CD4-positive, CD25-positive, alpha-beta regulatory T cell (primary cell): ENCODE measurements around the gene TOR3A. TPM values are rescaled to one million over a fixed set of nuclear protein-coding genes. Genes with fewer than 3 reads are reported as not detected.
A peak's percentile ranks its signal among the peaks of the same experiment; 100 is the strongest.

Source experiments
- ATAC-seq, 2 donors: fragments of 150-1000 bp; cut with Tn5 transposase; one replicate each; pipeline ENCODE4 v1.10.0; 2021; ENCODE audit warnings: low read depth in 2 of 2, moderate number of reproducible peaks in 2 of 2, moderate library complexity in 1 of 2
- DNase-seq, 3 donors: peaks; one replicate each; pipeline versions ENCODE4 v3.0.0 to v3.0.0-alpha.2; 2012 to 2022; ENCODE audit warnings: mixed read lengths in 1 of 3
- H3K27ac ChIP-seq: one replicate; pipeline ENCODE4 v1.7.0; 2013; ENCODE audit warnings: mild to moderate bottlenecking, low read length; ENCODE audit not compliant: insufficient read depth, poor library complexity, severe bottlenecking
- H3K27me3 ChIP-seq: one replicate; pipeline ENCODE4 v1.7.0; 2013; ENCODE audit warnings: low read length; ENCODE audit not compliant: control insufficient read depth, insufficient read depth
- H3K36me3 ChIP-seq: one replicate; pipeline ENCODE4 v1.7.0; 2013; ENCODE audit warnings: mild to moderate bottlenecking, low read length, moderate library complexity; ENCODE audit not compliant: control insufficient read depth, insufficient read depth
- H3K4me1 ChIP-seq: 2 replicates; pipeline ENCODE4 v1.7.0; 2013; ENCODE audit warnings: mild to moderate bottlenecking, low read length; ENCODE audit not compliant: insufficient read depth, control insufficient read depth, poor library complexity, severe bottlenecking
- H3K4me3 ChIP-seq: one replicate; pipeline ENCODE4 v1.7.0; 2013; ENCODE audit warnings: low read depth, mild to moderate bottlenecking, low read length, moderate library complexity
- H3K9me3 ChIP-seq, 2 experiments: 1 replicate in 1 of 2; 2 replicates in 1 of 2; pipeline ENCODE4 v1.7.0; 2013; ENCODE audit warnings: low read length in 2 of 2, mild to moderate bottlenecking in 1 of 2, moderate library complexity in 1 of 2; ENCODE audit not compliant: control insufficient read depth in 2 of 2
- H3K27ac Mint-ChIP-seq, 3 donors: one replicate each; pipeline ENCODE4 v1.8.0; 2020 to 2022; ENCODE audit warnings: mild to moderate bottlenecking in 3 of 3, mixed read lengths in 3 of 3, moderate library complexity in 2 of 3
- H3K27me3 Mint-ChIP-seq: one replicate; pipeline ENCODE4 v1.8.0; 2022; ENCODE audit warnings: mild to moderate bottlenecking, mixed read lengths
- H3K36me3 Mint-ChIP-seq: one replicate; pipeline ENCODE4 v1.8.0; 2020; ENCODE audit warnings: mixed read lengths
- H3K4me1 Mint-ChIP-seq, 4 donors: one replicate each; pipeline ENCODE4 v1.8.0; 2020 to 2022; ENCODE audit warnings: mixed read lengths in 4 of 4, mild to moderate bottlenecking in 1 of 4
- H3K4me3 Mint-ChIP-seq, 4 donors: one replicate each; pipeline ENCODE4 v1.8.0; 2020 to 2022; ENCODE audit warnings: mild to moderate bottlenecking in 4 of 4, mixed read lengths in 4 of 4, moderate library complexity in 3 of 4
- H3K9me3 Mint-ChIP-seq, 7 donors: one replicate each; pipeline ENCODE4 v1.8.0; 2020 to 2022; ENCODE audit warnings: mixed read lengths in 7 of 7, mild to moderate bottlenecking in 3 of 7, moderate library complexity in 2 of 7
- polyA plus RNA-seq, 4 donors: library from polyadenylated mRNA; unstranded; fragments of 300-500 nt; fragmentation: Illumina TruSeq; gene quantifications; one replicate each; pipeline ENCODE4 v1.2.3, GENCODE V29; 2021
- total RNA-seq: library from RNA; stranded (reverse); gene quantifications from one replicate; pipeline ENCODE4 v1.2.3, GENCODE V29; 2022

Gene TOR3A
- total and polyA plus RNA-seq, 5 donors from 2014 or later: 23.2 to 44.9 (median 38.6) TPM

- Histone ChIP-seq H3K27me3 (no peaks in the 10 kb centered on the region), H3K4me1 (no peaks in the 10 kb centered on the region), H3K9me3 (no peaks in the 10 kb centered on the region), H3K27ac (no peak overlapping the region), H3K4me3 (no peak overlapping the region), H3K36me3 (peaks cover 58% of the 10 kb centered on the region)
- Mint-ChIP-seq H3K27ac (peak overlapping the region in 1 of 3 donors; percentile 9), H3K4me3 (no peak overlapping the region), H3K4me1 (peaks cover 3 to 10% (median 4%) of the 10 kb centered on the region in 4 donors), H3K27me3 (no peaks in the 10 kb centered on the region), H3K9me3 (no peaks in the 10 kb centered on the region), H3K36me3 (peaks cover 26% of the 10 kb centered on the region)
- no peak for DNase-seq
- ATAC-seq: no peak
These were observed 9.1 kb downstream of the TOR3A start for GRCh38 chr1:179090923-179091322.

- DNase-seq (no peak), ATAC-seq (no peak)
- Mint-ChIP-seq H3K9me3 (no peaks in the 10 kb centered on the region), H3K4me3 (no peak overlapping the region), H3K27ac (peak overlapping the region in 2 of 3 donors; percentile 43 to 69), H3K36me3 (peaks cover 26% of the 10 kb centered on the region), H3K27me3 (no peaks in the 10 kb centered on the region), H3K4me1 (peaks cover under 1 to 8% (median 3%) of the 10 kb centered on the region in 4 donors)
- no peaks in the 10 kb centered on the region for H3K27me3 ChIP-seq
- no peaks in the 10 kb centered on the region for H3K4me1 ChIP-seq
- H3K36me3 ChIP-seq: peaks cover 63% of the 10 kb centered on the region
- no peak overlapping the region for H3K27ac ChIP-seq
- H3K9me3 ChIP-seq: no peaks in the 10 kb centered on the region
- no peak overlapping the region for H3K4me3 ChIP-seq
These were observed 9.9 kb downstream of the TOR3A start for GRCh38 chr1:179091691-179092165.

- H3K4me3 ChIP-seq: no peak overlapping the region
- no peaks in the 10 kb centered on the region for H3K27me3 ChIP-seq
- peaks cover 69% of the 10 kb centered on the region for H3K36me3 ChIP-seq
- Mint-ChIP-seq H3K27ac (peak overlapping the region in 1 of 3 donors; percentile 59), H3K36me3 (peaks cover 29% of the 10 kb centered on the region), H3K27me3 (no peaks in the 10 kb centered on the region), H3K9me3 (no peaks in the 10 kb centered on the region), H3K4me3 (no peak overlapping the region), H3K4me1 (peaks cover 0 to 5% (median 0%) of the 10 kb centered on the region in 4 donors)
- no peak overlapping the region for H3K27ac ChIP-seq
- ATAC-seq (no peak), DNase-seq (no peak)
- H3K9me3 ChIP-seq: no peaks in the 10 kb centered on the region
- H3K4me1 ChIP-seq: no peaks in the 10 kb centered on the region
These were observed 11.1 kb downstream of the TOR3A start for GRCh38 chr1:179092896-179093461.

- Mint-ChIP-seq H3K9me3 (no peaks in the 10 kb centered on the region), H3K4me1 (peaks cover 0 to 5% (median 0%) of the 10 kb centered on the region in 4 donors), H3K36me3 (peaks cover 29% of the 10 kb centered on the region), H3K4me3 (no peak overlapping the region), H3K27me3 (no peaks in the 10 kb centered on the region), H3K27ac (peak overlapping the region in 2 of 3 donors; percentile 1 to 37)
- Histone ChIP-seq H3K27me3 (no peaks in the 10 kb centered on the region), H3K4me3 (no peak overlapping the region), H3K36me3 (peaks cover 58% of the 10 kb centered on the region), H3K27ac (no peak overlapping the region), H3K9me3 (no peaks in the 10 kb centered on the region), H3K4me1 (no peaks in the 10 kb centered on the region)
- DNase-seq (no peak), ATAC-seq (no peak)
These were observed 12.9 kb downstream of the TOR3A start for GRCh38 chr1:179094818-179095217.

GRCh38 chr1:179095377-179095776, 13.5 kb downstream of the TOR3A start:
- H3K9me3 Mint-ChIP-seq: no peaks in the 10 kb centered on the region
- peaks cover 0 to 5% (median 0%) of the 10 kb centered on the region in 4 donors for H3K4me1 Mint-ChIP-seq
- ATAC-seq: no peak
- Histone ChIP-seq H3K36me3 (peaks cover 58% of the 10 kb centered on the region), H3K4me3 (no peak overlapping the region), H3K9me3 (no peaks in the 10 kb centered on the region), H3K27me3 (no peaks in the 10 kb centered on the region), H3K27ac (no peak overlapping the region), H3K4me1 (no peaks in the 10 kb centered on the region)
- H3K36me3 Mint-ChIP-seq: peaks cover 27% of the 10 kb centered on the region
- DNase-seq: no peak
- H3K27ac Mint-ChIP-seq: peak overlapping the region in 1 of 3 donors; percentile 37
- H3K4me3 Mint-ChIP-seq: no peak overlapping the region
- H3K27me3 Mint-ChIP-seq: no peaks in the 10 kb centered on the region

GRCh38 chr1:179095924-179096323, 14.1 kb downstream of the TOR3A start:
- no peaks in the 10 kb centered on the region for H3K27me3 Mint-ChIP-seq

GRCh38 chr1:179099891-179100290, 18.0 kb downstream of the TOR3A start:
- Histone ChIP-seq H3K9me3 (no peaks in the 10 kb centered on the region), H3K4me3 (no peak overlapping the region), H3K4me1 (no peaks in the 10 kb centered on the region), H3K27me3 (no peaks in the 10 kb centered on the region), H3K36me3 (peaks cover 23% of the 10 kb centered on the region), H3K27ac (no peak overlapping the region)
- peaks cover 9% of the 10 kb centered on the region for H3K36me3 Mint-ChIP-seq
- no peak overlapping the region for H3K4me3 Mint-ChIP-seq
- no peak for DNase-seq
- H3K27me3 Mint-ChIP-seq: no peaks in the 10 kb centered on the region
- H3K9me3 Mint-ChIP-seq: no peaks in the 10 kb centered on the region
- no peak for ATAC-seq
- peak overlapping the region in 2 of 3 donors; percentile 9 to 11 for H3K27ac Mint-ChIP-seq
- H3K4me1 Mint-ChIP-seq: peaks cover 0 to 2% (median 0%) of the 10 kb centered on the region in 4 donors

More at GRCh38 chr1:179095924-179096323, 14.1 kb downstream of the TOR3A start:
- H3K4me3 Mint-ChIP-seq: no peak overlapping the region
- H3K9me3 Mint-ChIP-seq: no peaks in the 10 kb centered on the region
- no peak overlapping the region for H3K27ac Mint-ChIP-seq
- Histone ChIP-seq H3K9me3 (no peaks in the 10 kb centered on the region), H3K27ac (no peak overlapping the region), H3K4me1 (no peaks in the 10 kb centered on the region), H3K36me3 (peaks cover 54% of the 10 kb centered on the region), H3K27me3 (no peaks in the 10 kb centered on the region), H3K4me3 (no peak overlapping the region)
- DNase-seq (no peak), ATAC-seq (no peak)
- peaks cover 0 to 3% (median under 1%) of the 10 kb centered on the region in 4 donors for H3K4me1 Mint-ChIP-seq
- peaks cover 25% of the 10 kb centered on the region for H3K36me3 Mint-ChIP-seq

GRCh38 chr1:179101566-179101965, 19.7 kb downstream of the TOR3A start:
- H3K27ac Mint-ChIP-seq: no peak overlapping the region

More at GRCh38 chr1:179101566-179101965, 19.7 kb downstream of the TOR3A start:
- Histone ChIP-seq H3K36me3 (peaks cover 7% of the 10 kb centered on the region), H3K4me3 (no peak overlapping the region), H3K27ac (no peak overlapping the region), H3K4me1 (no peaks in the 10 kb centered on the region), H3K9me3 (no peaks in the 10 kb centered on the region), H3K27me3 (no peaks in the 10 kb centered on the region)
- no peak for ATAC-seq
- Mint-ChIP-seq H3K4me3 (no peak overlapping the region), H3K4me1 (peaks cover 0 to 4% (median under 1%) of the 10 kb centered on the region in 4 donors), H3K27me3 (no peaks in the 10 kb centered on the region), H3K36me3 (peaks cover 6% of the 10 kb centered on the region), H3K9me3 (no peaks in the 10 kb centered on the region)
- no peak for DNase-seq
